ENCODE measurements around the gene TEAD3.

TEAD3 gene

DNA sequence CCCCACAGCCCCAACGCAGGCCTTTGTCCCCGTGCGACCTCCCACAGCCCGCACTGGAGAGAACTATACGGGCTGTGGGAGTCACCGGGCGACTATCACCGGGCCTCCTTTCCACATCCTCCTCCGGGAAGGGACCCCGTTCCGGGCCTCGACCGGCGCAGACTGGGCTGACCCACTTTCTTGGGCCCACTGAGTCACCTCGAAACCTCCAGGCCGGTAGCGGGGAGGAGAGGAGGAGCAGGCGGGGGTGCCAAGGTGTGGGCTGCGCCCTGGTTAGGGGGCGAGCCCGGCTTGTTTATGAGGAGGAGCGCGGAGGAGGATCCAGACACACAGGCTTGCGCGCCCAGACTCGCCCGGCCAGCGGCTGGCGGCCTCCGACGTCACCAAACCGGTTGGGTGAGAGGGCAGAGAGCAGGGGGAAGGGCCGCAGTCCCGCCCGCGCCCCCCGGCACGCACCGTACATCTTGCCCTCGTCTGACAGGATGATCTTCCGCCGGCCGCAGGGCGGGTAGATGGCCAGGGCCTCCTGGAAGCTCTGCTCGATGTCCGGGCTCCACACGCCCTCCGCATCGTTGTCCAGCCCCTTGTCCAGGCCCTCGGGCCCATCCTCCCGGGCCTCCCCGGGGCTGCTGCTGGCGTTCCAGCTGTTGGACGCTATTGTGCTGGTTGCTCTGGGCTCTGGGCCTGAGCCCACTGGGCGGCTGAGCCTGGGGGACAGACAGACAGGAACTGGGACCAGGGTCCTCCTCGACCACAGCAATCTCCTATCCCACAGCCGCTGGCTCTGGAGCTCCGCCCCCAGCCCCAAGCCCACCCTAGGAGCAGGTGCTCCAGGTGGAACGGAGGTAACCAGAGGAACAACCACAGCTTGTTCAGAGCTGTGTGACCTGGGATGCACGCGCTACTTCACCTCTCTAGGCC, 10.6 kb downstream of the TEAD3 start:
- CTCF ChIA-PET, result no interaction called here
- POLR2A ChIA-PET, result no interaction called here
- TF ChIP-seq, protein P1, sequence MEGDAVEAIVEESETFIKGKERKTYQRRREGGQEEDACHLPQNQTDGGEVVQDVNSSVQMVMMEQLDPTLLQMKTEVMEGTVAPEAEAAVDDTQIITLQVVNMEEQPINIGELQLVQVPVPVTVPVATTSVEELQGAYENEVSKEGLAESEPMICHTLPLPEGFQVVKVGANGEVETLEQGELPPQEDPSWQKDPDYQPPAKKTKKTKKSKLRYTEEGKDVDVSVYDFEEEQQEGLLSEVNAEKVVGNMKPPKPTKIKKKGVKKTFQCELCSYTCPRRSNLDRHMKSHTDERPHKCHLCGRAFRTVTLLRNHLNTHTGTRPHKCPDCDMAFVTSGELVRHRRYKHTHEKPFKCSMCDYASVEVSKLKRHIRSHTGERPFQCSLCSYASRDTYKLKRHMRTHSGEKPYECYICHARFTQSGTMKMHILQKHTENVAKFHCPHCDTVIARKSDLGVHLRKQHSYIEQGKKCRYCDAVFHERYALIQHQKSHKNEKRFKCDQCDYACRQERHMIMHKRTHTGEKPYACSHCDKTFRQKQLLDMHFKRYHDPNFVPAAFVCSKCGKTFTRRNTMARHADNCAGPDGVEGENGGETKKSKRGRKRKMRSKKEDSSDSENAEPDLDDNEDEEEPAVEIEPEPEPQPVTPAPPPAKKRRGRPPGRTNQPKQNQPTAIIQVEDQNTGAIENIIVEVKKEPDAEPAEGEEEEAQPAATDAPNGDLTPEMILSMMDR (IDR thresholded peaks at IDR 0.05; ENCODE audit: control extremely low read depth, extremely low read depth, low read depth, missing control alignments), result no peak
- DNase-seq (ENCODE audit: extremely low spot score), result no peak

DNA sequence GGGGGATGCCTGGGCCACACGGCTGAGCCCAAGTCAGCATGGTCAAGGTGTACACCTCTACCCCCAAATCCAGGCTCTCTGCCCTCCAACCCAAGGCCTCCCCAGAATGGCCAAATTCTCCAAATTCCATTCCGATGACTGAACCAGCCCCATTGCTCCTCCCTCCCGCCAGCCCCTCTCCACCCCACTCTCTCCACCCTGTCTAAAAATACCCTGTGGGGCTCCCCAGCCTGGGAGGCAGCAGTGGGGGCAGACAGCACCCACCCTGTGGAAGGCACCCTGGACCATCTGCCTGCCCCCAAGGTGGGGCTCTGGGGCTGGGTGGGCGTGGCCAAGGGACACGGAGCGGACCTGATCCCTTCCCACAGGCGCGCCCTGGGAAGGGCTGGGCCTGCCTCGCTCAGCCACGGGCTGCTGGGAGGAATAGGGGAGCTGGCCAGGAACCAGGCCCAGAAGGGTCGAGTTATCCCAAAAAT, 11.4 kb downstream of the TEAD3 start:
- ChIA-PET POLR2A (no interaction called here), CTCF (no interaction called here)
- TF ChIP-seq, protein P1 (IDR thresholded peaks at IDR 0.05; ENCODE audit: control extremely low read depth, extremely low read depth, low read depth, missing control alignments), result no peak
- no peak for DNase-seq (ENCODE audit: extremely low spot score)

DNA sequence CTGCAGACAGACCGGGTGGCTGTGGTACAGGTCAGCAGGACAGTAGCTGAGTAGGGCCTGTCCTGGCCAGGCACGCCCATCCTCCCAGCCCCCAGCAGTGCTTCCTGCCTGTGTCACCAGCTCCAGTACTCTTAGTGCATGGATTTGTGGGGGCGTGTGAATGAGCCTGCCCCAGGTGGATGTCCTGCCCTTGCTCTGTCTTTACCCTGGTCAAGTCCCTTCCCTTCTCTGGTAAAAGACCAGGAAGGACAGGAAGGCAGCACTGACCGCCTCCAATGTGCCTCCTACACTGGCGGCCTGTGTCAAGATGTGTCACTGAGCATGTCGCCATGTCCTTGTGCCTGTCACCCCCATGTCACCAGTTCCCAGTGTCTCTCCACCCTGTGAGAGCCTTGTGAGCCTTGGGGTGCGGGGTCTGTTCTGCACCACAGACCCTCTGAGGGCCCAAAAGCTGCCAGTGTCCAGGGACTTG, 11.9 kb downstream of the TEAD3 start:
- TF ChIP-seq, protein P1 (IDR thresholded peaks at IDR 0.05; ENCODE audit: control extremely low read depth, extremely low read depth, low read depth, missing control alignments), result no peak
- ChIA-PET POLR2A (no interaction called here), CTCF (interaction anchor here (2.8 kb wide), 1 partner anchor 17 kb away, joined by 15 read pairs; the partner anchor contains the start of gene RPL10A)
- DNase-seq (ENCODE audit: extremely low spot score), result no peak

DNA sequence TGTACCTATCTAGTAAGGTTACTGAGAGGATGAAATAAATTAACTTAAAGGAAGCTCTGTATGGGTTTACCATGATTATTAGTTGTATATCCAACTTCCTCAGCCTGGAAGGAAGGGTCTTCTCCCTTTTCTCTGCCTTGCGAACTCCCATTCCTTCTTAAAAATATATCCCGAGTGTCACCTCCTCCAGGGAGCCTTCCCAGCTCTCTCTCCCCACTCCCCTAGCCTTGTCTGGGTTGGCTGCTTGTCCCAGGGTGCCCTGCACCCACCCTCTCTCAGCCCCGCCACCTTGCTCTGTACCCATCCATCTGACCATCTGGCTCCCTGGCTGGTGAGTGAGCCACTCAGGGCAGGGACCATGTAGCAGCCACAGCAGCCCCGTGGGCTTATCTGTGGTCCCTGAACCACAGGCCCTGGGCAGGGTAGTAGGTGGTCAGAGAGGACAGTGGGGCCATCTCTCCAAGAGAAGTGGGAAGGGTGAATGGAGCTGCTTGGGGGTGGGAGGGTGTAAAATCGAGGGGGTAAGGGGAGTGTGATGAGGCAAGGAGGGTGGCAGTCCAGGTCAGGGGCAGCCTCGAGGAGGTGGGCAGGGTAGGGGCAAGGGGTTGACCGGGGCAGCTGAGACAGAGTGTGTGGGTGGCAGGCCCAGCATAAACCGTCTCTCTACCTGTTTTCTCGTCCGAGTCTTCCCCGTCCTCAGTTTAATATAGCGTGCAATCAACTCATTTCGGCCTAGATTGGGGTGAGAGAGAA, 12.8 kb downstream of the TEAD3 start:
- DNase-seq (ENCODE audit: extremely low spot score), result no peak
- ChIA-PET POLR2A (no interaction called here), CTCF (interaction anchor here (1.7 to 2.8 kb wide), 2 partner anchors 16 to 22 kb away, joined by 4 to 15 read pairs; partner anchors contain the start of gene RPL10A)
- TF ChIP-seq, protein P1 (IDR thresholded peaks at IDR 0.05; ENCODE audit: control extremely low read depth, extremely low read depth, low read depth, missing control alignments), result no peak

DNA sequence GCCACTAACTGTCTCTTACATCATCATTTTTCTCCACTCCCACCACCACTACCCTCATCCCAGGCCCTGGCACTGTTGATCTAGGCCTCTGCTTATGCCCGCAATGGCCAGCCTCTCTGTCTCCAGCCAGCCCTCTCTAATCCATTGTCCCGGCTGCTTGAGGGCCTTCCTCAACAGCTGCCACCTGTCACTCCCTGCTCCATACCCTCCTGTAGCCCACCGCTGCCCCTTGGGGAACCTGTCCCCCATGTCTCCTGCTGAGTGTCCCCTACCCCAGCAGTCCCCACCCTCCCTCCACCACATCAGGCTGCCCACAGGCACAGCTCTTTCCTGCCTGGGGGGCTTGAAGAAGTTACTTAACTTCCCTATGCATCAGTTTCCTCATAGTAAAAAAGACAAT, 13.4 kb downstream of the TEAD3 start:
- ChIA-PET POLR2A (interaction anchor here (0.7 kb wide), 1 partner anchor 10 kb away, joined by 4 read pairs; no protein-coding TSS in a partner anchor), CTCF (interaction anchor here (1.7 to 2.8 kb wide), 2 partner anchors 16 to 22 kb away, joined by 4 to 15 read pairs; partner anchors contain the start of gene RPL10A)
- no peak for DNase-seq (ENCODE audit: extremely low spot score)
- TF ChIP-seq, protein P1 (IDR thresholded peaks at IDR 0.05; ENCODE audit: control extremely low read depth, extremely low read depth, low read depth, missing control alignments), result no peak

DNA sequence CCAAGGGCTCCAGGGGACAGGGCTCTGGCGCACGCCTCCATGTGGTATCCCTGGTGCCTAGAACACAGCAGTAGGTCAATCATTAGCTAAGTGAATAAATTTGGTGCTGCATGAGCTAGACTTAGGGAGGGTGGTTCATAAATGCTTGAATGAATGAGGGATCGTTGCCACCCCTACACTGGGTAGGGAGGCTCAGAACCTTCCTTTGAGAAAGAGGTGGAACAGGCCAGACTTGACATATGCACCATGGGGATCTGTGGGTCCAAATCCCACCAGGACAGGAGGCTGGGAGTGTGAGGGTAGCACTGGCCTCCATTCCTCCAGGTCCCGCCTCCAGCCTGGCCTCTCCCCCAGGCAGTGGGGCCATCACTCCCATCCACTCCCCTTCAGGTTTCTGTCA, 13.8 kb downstream of the TEAD3 start:
- CTCF ChIA-PET, result interaction anchor here (1.7 to 2.8 kb wide), 3 partner anchors 10 to 23 kb away, joined by 4 to 15 read pairs (median 6); partner anchors contain the start of gene RPL10A
- POLR2A ChIA-PET, result interaction anchor here (0.7 kb wide), 1 partner anchor 9 kb away, joined by 4 read pairs; no protein-coding TSS in a partner anchor
- DNase-seq (ENCODE audit: extremely low spot score), result no peak
- TF ChIP-seq, protein P1 (IDR thresholded peaks at IDR 0.05; ENCODE audit: control extremely low read depth, extremely low read depth, low read depth, missing control alignments), result no peak

Measured in GM10248 (cell line).